Right cardiac atrium (tissue), 5 donors: Measurements from ENCODE around the gene BTBD2. TPM values are rescaled to one million over a fixed set of nuclear protein-coding genes. Genes with fewer than 3 reads are reported as not detected.

Experiments used
- ATAC-seq, 2 donors: fragments of 200-7000 bp; cut with Tn5 transposase; one replicate each; pipeline versions ENCODE4 v1.8.0 to v1.9.1; 2020; ENCODE audit warnings: moderate library complexity in 2 of 2, mild to moderate bottlenecking in 1 of 2
- DNase-seq, 3 donors: peaks; one replicate each; pipeline ENCODE4 v3.0.0-alpha.2; 2020
- H3K27ac ChIP-seq: one replicate; pipeline ENCODE4 v1.5.1; 2013; ENCODE audit warnings: mild to moderate bottlenecking, low read length, control low read depth, moderate library complexity
- H3K27me3 ChIP-seq: one replicate; pipeline ENCODE4 v1.6.1; 2013; ENCODE audit not compliant: control insufficient read depth, insufficient read depth
- H3K4me1 ChIP-seq: one replicate; pipeline ENCODE4 v1.6.1; 2013; ENCODE audit warnings: low read length; ENCODE audit not compliant: control insufficient read depth, insufficient read depth
- H3K4me3 ChIP-seq: one replicate; pipeline ENCODE4 v1.5.1; 2013; ENCODE audit warnings: low read length, control low read depth
- H3K9me3 ChIP-seq: one replicate; pipeline ENCODE4 v1.6.1; 2013; ENCODE audit warnings: low read length; ENCODE audit not compliant: control insufficient read depth
- WGBS: extraction: QIAGEN DNeasy Blood & Tissue Kit; methylation state at CpG from one replicate; pipeline ENCODE4 v1.1.7; 2013; 5-methylcytosine and 5-hydroxymethylcytosine counted together
- intact Hi-C, 4 donors: fragments of 100-400 bp; cut with DNase I; formaldehyde crosslinking; loops; one replicate each; pipeline versions ENCODE4 v1.11.0 to v1.14.0; 2022 to 2023
- polyA plus RNA-seq: library from polyadenylated mRNA; stranded (reverse); fragments of 200-250 nt; gene quantifications from one replicate; pipeline ENCODE4 v1.2.3, GENCODE V29; 2013
- total RNA-seq, 4 donors: library from RNA; stranded (reverse); fragmentation: NEBNext Ultra II Directional; extraction: Animal tissue kit (Norgen Biotek cat#: 25700); gene quantifications; one replicate each; pipeline ENCODE4 v1.2.1, GENCODE V29; 2021
- donor health status: healthy with polysubstance abuse.
- donor health status: DM: no; HTN: yes; CAD: no.
- donor health status: DM: no; HTN: no; CAD: no.
- donor health status: DM: no; HTN: yes; CAD: no; lungs with severe emphysema.
- donor health status: DM: yes; HTN: yes; CAD: no.

Gene BTBD2
- total and polyA plus RNA-seq, 5 donors = 39.3 to 68.4 (median 61.5) TPM

DNA sequence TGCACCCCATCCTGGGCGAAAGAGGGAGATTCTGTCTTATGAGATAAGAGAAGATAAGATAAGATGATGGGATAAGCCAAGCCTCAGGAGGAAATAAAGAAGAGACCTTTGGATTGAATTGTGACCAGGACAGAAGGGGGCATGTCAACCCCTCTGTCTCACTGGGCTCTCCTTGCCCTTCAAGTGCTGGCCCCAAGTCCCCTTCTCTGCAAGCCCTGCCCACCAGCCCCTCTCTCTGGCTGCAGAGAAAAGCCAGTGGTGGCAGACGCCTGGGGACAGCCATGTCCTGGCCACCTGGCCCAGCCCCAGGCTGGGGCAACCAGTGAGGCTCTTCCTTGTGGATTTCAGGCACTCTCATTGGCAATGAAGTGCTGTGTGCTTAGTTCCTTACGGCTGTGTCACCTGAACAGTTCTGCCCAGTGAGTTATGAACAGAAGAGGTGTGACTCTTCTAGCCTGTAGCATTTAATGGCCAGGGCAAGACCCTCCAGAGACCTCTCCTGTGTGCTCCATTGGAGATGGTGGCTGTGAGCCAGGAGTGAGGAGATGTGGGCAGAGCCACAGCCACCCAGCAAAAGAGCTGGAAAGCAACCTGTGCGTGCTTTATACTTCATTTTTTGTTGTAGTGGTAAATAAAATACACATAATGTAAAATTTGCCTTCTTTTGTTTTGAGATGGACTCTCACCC lies 6.1 kb upstream of the BTBD2 start:
- Histone ChIP-seq H3K4me3 (no peak overlapping the region), H3K4me1 (no peaks in the 10 kb centered on the region), H3K9me3 (no peaks in the 10 kb centered on the region), H3K27ac (no peak overlapping the region), H3K27me3 (no peaks in the 10 kb centered on the region)
- intact Hi-C loops = loop anchor here in 1 of 4 donors (5.0 kb wide), 1 partner anchor 46 kb away; no protein-coding TSS in a partner anchor
- 69% methylated on average over 4 of the region's 4 CpGs for WGBS
- ATAC-seq (no peak), DNase-seq (no peak)

DNA sequence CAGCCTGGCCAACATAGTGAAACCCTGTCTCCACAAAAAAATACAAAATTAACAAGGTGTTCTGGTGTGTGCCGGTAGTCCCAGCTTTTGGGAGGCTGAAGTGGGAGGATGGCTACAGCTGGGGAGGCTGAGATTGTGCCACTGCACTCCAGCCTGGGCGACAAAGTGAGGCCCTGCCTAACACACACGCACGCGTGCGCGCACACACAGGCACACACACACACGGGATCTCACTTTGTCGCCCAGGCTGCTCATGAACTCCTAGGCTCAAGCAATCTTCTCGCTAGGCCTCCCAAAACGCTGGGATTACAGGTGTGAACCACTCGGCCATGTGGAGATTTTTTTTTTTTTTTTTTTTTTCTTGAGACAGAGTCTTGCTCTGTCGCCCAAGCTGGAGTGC lies 3.2 kb upstream of the BTBD2 start:
- no peaks in the 10 kb centered on the region for H3K27me3 ChIP-seq
- DNase-seq (no peak), ATAC-seq (no peak)
- intact Hi-C loops = loop anchor here in 2 of 4 donors (2.0 to 5.0 kb wide), 2 partner anchors 50 to 54 kb away; no protein-coding TSS in a partner anchor
- H3K9me3 ChIP-seq = no peaks in the 10 kb centered on the region
- no peak overlapping the region for H3K27ac ChIP-seq
- 93% methylated on average over 13 of the region's 13 CpGs for WGBS
- H3K4me3 ChIP-seq = no peak overlapping the region
- H3K4me1 ChIP-seq = peaks cover 2% of the 10 kb centered on the region

DNA sequence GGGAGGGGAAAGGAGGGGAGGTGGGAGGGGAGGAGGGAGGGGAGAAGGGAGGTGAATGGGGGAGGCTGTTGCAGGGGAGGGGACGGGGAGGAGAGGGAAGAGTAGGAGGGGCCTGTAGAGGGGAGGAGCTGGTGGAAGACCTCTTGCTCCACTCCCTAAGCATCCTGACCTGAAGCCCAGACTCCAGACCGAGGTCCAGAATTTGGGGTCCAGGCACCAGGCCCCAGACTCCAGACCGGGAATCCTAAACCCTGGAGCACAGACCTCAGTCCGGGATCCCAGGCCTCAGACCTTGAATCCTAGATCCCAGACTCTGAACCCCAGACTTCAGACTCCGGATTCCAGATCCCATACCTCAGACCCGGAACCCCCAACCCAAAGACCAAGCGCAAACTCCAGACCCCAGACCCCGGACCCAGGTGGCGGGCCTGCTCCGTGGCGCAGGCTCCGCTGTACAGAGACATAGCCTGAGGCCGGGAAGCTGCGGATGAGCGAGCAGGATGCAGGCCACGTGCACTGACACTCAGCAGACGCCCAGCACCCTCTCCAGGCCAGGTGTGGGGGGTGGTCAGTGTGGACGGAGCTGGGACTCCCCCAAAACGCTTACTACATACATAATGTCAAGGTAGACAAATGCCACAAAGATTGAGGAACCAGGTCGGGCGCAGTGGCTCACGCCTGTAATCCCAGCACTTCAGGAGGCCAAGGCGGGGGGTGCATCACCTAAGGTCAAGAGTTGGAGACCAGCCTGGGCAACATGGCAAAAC lies 710 bp upstream of the BTBD2 start:
- intact Hi-C loops = loop anchor here in 2 of 4 donors (2.0 to 5.0 kb wide), 2 partner anchors 53 to 56 kb away; no protein-coding TSS in a partner anchor
- Histone ChIP-seq H3K9me3 (no peaks in the 10 kb centered on the region), H3K4me3 (peak overlapping the region; percentile 12), H3K27me3 (no peaks in the 10 kb centered on the region), H3K27ac (peak overlapping the region; percentile 47), H3K4me1 (peaks cover 2% of the 10 kb centered on the region)
- WGBS = 67% methylated on average over 23 of the region's 23 CpGs
- DNase-seq (peak; percentile 84 to 91 (median 87)), ATAC-seq (peak; percentile 84 to 89)

DNA sequence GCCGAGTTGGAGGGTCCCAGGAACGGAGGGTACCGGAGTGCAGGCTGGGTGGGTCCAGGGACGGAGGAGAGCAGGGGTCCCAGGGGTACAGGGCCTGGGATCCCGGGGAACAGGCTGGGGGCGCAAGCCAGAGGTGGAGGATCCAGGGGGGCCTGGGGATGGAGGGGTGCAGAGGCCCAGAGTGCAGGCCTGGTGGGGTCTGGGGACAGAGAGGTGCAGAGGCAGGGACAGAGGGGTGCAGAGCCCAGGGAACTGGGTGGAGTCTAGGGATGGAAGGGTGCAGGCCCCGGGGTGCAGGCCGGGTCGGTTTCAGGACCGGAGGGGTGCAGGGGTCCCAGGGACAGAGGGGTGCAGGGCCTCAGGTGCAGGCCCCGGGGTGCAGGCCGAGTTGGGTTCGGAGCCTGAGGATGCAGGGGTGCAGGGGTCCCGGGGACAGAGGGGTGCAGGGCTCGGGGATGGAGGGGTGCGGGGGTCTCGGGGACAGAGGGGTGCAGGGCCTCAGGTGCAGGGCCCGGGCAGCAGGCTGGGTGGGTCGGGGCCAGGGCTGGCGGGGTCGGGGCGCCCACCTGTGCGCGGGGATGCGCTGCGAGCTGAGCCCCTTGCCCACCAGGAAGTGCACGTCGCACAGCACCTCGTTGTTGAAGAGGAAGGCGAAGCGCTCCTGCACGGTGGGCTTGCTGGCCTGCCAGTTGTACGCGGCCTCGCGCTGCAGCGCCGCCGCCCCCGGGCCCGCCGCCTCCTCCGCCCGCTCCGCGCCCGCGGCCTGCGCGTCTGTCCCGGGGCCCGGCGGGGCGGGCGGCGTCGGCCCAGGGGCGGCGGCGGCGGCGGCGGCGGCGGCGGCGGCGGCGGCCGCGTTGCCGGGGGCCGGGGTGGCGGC lies 545 bp downstream of the BTBD2 start:
- WGBS = 10% methylated on average over 69 of the region's 74 CpGs
- Histone ChIP-seq H3K4me1 (peaks cover 2% of the 10 kb centered on the region), H3K27me3 (no peaks in the 10 kb centered on the region), H3K4me3 (peak overlapping the region; percentile 91), H3K9me3 (no peaks in the 10 kb centered on the region), H3K27ac (peak overlapping the region; percentile 62)
- ATAC-seq (peak; percentile 18 to 30), DNase-seq (peak in 2 of 3 donors; percentile 72 to 77)
- intact Hi-C loops = loop anchor here in 1 of 4 donors (5.0 kb wide), 1 partner anchor 57 kb away; no protein-coding TSS in a partner anchor

DNA sequence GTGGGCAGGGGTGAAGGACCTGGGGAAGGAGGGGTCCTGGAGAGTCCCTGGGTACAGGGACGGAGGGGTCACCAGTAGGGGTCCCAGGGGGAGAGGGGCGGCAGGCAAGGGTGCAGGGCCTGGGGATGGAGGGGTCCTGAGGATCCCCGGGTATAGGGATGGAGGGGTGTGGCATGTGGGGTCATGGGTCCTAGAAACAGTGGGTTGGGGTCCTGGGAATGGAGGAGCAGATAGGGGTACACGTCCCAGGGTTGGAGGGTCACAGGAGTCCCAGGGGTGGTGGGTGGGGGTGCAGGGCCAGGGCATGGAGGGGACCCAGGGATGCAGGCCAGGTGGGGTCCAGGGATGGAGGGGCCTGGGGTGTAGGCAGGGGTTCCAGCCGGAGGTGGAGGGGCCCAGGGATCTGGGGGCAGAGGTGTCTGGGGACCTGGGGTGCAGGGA lies 1.4 kb downstream of the BTBD2 start:
- DNase-seq (no peak), ATAC-seq (peak; percentile 1 to 23)
- H3K4me3 ChIP-seq = no peak overlapping the region
- peaks cover 2% of the 10 kb centered on the region for H3K4me1 ChIP-seq
- no peaks in the 10 kb centered on the region for H3K9me3 ChIP-seq
- WGBS = 73% methylated on average over 5 of the region's 5 CpGs
- no peak overlapping the region for H3K27ac ChIP-seq
- intact Hi-C loops = no loop called here
- no peaks in the 10 kb centered on the region for H3K27me3 ChIP-seq

DNA sequence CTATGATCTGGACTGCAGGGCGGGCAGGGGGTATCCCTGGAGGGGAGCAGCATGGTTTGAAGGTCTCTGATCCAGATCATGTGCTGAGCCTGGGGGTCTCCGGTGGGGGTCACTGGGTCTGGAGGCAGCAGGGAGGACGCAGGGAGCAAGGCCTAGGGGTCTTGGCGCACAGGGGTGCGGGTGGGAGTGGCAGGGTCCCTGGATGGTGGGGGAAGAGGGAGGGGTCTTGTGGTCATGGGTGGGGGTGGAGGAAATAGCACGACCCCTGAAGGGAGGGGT lies 1.9 kb downstream of the BTBD2 start:
- peak in 1 of 2 donors; percentile 1 for ATAC-seq
- intact Hi-C loops = no loop called here
- H3K27ac ChIP-seq = no peak overlapping the region

DNA sequence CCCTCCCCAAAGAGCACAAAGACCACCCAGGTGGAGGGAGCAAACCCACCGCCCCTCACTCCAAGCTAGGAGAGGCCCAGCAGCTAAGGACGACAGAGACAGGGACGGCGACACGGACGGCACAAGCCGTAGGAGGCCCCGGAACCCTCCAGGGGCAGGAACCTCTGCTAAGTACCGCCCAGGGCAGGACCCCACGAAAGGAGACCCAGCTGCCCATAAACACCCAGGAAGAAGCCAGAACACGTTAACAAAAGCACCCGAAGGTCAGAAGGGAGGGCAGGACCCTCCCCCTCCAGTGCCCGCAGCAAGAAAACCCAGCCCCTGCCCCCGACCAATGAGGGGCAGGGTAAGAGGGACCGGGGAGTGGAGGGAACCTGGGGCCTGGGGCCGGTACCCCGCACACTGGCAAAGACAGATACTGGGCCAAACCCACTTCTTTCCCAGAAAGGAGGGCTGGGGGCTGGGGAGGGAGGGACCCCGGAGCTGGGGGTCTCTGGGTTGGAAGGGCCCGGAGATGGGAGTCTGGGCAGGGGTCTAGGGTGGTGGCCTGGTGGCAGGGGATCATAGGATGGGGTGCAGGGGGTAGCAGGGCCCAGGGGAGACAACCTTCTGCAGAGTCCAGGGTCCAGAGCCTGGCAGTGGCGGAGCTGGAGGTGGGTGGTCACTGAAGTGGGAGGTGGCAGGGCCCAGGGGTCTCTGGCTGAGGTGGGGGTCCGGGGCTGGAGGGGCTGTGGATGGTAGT lies 2.4 kb downstream of the BTBD2 start:
- no peak for DNase-seq
- intact Hi-C loops = no loop called here
- 89% methylated on average over 21 of the region's 21 CpGs for WGBS
- ATAC-seq = peak in 1 of 2 donors; percentile 1
- Histone ChIP-seq H3K4me1 (peaks cover 2% of the 10 kb centered on the region), H3K27me3 (no peaks in the 10 kb centered on the region), H3K27ac (no peak overlapping the region), H3K4me3 (no peak overlapping the region), H3K9me3 (no peaks in the 10 kb centered on the region)

More for the DNA sequence above, 1.9 kb downstream of the BTBD2 start:
- WGBS = 91% methylated on average over 6 of the region's 6 CpGs
- Histone ChIP-seq H3K4me1 (peaks cover 2% of the 10 kb centered on the region), H3K27me3 (no peaks in the 10 kb centered on the region), H3K4me3 (no peak overlapping the region), H3K9me3 (no peaks in the 10 kb centered on the region)
- no peak for DNase-seq

DNA sequence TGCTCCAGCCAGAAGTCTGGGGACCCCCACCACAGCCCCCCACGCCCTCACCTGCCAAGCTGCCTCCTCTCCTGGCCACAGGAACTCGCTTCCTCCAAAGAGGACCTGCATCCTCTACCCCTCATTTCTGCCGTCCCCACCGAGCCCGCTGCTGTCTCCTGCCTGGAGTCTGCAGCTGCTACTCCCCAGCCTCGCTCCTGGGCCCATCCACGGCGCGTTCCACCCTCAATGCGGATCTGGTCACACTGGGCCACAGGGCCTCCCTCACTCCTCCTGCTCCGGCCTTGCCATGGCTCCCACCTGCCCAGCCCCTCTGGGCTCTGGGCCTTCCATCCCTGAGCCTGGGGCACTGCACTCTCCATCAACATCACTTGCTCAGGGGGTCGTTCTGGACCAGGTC lies 4.3 kb downstream of the BTBD2 start:
- Histone ChIP-seq H3K4me1 (peaks cover under 1% of the 10 kb centered on the region), H3K27me3 (no peaks in the 10 kb centered on the region), H3K9me3 (no peaks in the 10 kb centered on the region), H3K4me3 (no peak overlapping the region), H3K27ac (no peak overlapping the region)
- ATAC-seq (no peak), DNase-seq (no peak)
- WGBS = 94% methylated on average over 12 of the region's 12 CpGs
- intact Hi-C loops = no loop called here

DNA sequence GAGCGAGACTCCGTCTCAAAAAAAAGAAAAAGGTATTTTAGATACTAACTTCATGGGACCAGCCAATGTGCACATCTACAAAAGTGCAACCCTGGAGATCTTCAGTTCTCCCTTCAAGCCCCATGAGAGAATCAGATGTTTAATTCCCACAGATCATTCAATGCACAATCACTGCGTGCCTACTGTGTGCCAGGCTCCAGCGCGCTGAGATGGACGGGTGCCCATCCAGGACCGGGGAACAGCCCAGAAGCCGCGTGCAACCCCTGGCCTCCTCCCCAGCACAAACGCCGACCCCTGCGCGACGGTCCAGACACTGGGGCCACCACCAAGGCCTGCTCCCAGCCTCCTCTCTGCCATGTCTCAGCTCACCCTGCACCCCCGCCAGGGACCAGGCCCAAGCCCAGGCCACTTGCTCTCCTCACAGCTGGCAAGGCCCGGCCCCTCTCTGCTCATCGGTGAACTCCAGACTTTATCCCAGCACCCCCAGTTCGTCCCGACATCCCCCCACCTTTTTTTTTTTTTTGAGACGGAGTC lies 5.3 kb downstream of the BTBD2 start:
- Histone ChIP-seq H3K27ac (no peak overlapping the region), H3K4me1 (no peaks in the 10 kb centered on the region), H3K27me3 (no peaks in the 10 kb centered on the region), H3K4me3 (no peak overlapping the region), H3K9me3 (no peaks in the 10 kb centered on the region)
- ATAC-seq (no peak), DNase-seq (no peak)
- 96% methylated on average over 20 of the region's 20 CpGs for WGBS
- intact Hi-C loops = no loop called here

DNA sequence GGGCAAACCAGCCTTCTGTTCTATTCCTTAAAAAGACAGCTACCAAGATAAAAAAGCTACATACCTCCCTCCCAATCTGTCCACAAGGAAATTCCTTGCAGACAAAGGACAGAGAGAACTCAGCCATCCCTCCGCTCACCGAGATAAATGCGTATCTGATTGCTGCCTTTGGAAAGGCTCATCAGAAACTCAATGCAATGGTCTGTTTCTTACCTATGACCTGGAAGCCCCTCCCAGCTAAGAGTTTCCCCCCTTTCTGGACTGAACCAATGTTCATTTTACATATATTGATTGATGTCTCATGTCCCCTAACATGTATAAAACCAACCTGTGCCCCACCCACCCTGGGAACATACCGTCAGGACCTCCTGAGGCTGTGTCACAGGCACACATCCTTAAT lies 11.6 kb downstream of the BTBD2 start:
- H3K27ac ChIP-seq = no peak overlapping the region
- no peaks in the 10 kb centered on the region for H3K9me3 ChIP-seq
- ATAC-seq (no peak), DNase-seq (no peak)
- intact Hi-C loops = no loop called here
- no peaks in the 10 kb centered on the region for H3K4me1 ChIP-seq
- no peak overlapping the region for H3K4me3 ChIP-seq
- no peaks in the 10 kb centered on the region for H3K27me3 ChIP-seq
- WGBS = 79% methylated on average over 4 of the region's 4 CpGs
